Renal cortex interstitium (tissue), 15 donors: ENCODE data around the gene SCN9A. TPM values are rescaled to one million over a fixed set of nuclear protein-coding genes. Genes with fewer than 3 reads are reported as not detected.
"Not testable (repeated sequence)": the region's sequence is repeated elsewhere in the genome, so short reads cannot be mapped to it uniquely, and the experiment has no call there.

Source experiments
- DNase-seq, 11 donors: peaks; one replicate each; pipeline ENCODE4 v3.0.0-alpha.2; 2013; ENCODE audit warnings: low read depth in 9 of 11, low spot score in 4 of 11; ENCODE audit errors: extremely low read depth in 1 of 11
- long read RNA-seq, 16 experiments: transcript quantifications; one replicate each; lab custom pipeline, GENCODE V29; 2026
- polyA plus RNA-seq, 3 donors: library from polyadenylated mRNA; unstranded; fragments of 120-200 nt; gene quantifications; one replicate each; pipeline ENCODE4 v1.2.1, GENCODE V29; 2013; ENCODE audit not compliant: insufficient read length in 3 of 3

SCN9A gene
- polyA plus RNA-seq: 1 to 10 TPM; 1.3 to 2.0 (median 1.8) TPM
- long read RNA-seq, donor 1: 0 reads
- long read RNA-seq, donor 2: 0 reads
- long read RNA-seq, donor 3: 0 reads
- long read RNA-seq, donor 4: 0 reads
- long read RNA-seq, donor 5: 0 reads
- long read RNA-seq, donor 6, partial matches to known transcripts: 0 of 1 reads
- long read RNA-seq, donor 6, other reads (novel, unspliced or antisense): 0 of 1 reads
- long read RNA-seq, donor 7: 0 reads
- long read RNA-seq, donor 8: 0 reads
- long read RNA-seq, donor 9: 0 reads
- long read RNA-seq, donor 10: 0 reads
- long read RNA-seq, donor 11: 0 reads
- long read RNA-seq, donor 12: 0 reads
- long read RNA-seq, donor 13: 0 reads
- long read RNA-seq, donor 14, partial matches to known transcripts: 0 of 1 reads
- long read RNA-seq, donor 14, other reads (novel, unspliced or antisense): 0 of 1 reads
- long read RNA-seq, donor 15: 0 reads
- long read RNA-seq, donor 16: 0 reads

GRCh38 chr2:166375736-166376487 lies at the start of gene SCN9A:
Gene SCN9A, minus strand, starts transcription at chr2:166375944. Its CDS starts 64,188 bp downstream, at chr2:166311756.
- DNase-seq: peak; percentile 22 to 71 (median 56)

- DNase-seq: no peak
These were observed 49.1 kb upstream of the SCN9A start for GRCh38 chr2:166424841-166425240.

GRCh38 chr2:166419616-166419934 lies 43.8 kb upstream of the SCN9A start:
- DNase-seq: peak in 2 of 11 donors; percentile 0 to 14

GRCh38 chr2:166418853-166419615 lies 43.3 kb upstream of the SCN9A start:
- no peak for DNase-seq

GRCh38 chr2:166417669-166418068 lies 41.9 kb upstream of the SCN9A start:
- peak in 1 of 11 donors; percentile 2 for DNase-seq

- DNase-seq: no peak
These were observed 37.5 kb upstream of the SCN9A start for GRCh38 chr2:166413255-166413654.

- DNase-seq: no peak
These were observed 35.9 kb upstream of the SCN9A start for GRCh38 chr2:166411473-166412230.

- DNase-seq: no peak
These were observed 35.2 kb upstream of the SCN9A start for GRCh38 chr2:166410828-166411472.

- not testable (repeated sequence) for DNase-seq
These were observed 32.0 kb upstream of the SCN9A start for GRCh38 chr2:166407746-166408145.

GRCh38 chr2:166406374-166406773 lies 30.6 kb upstream of the SCN9A start:
- DNase-seq: no peak

GRCh38 chr2:166405569-166405926 lies 29.8 kb upstream of the SCN9A start:
- no peak for DNase-seq

GRCh38 chr2:166404831-166405568 lies 29.3 kb upstream of the SCN9A start:
- DNase-seq: no peak

- no peak for DNase-seq
These were observed 18.5 kb upstream of the SCN9A start for GRCh38 chr2:166394245-166394644.

- no peak for DNase-seq
These were observed 17.3 kb upstream of the SCN9A start for GRCh38 chr2:166393008-166393407.

- DNase-seq: no peak
These were observed 12.8 kb upstream of the SCN9A start for GRCh38 chr2:166388481-166389070.

- no peak for DNase-seq
These were observed 9.6 kb upstream of the SCN9A start for GRCh38 chr2:166385313-166385712.

GRCh38 chr2:166384774-166385173 lies 9.0 kb upstream of the SCN9A start:
- DNase-seq: peak in 1 of 11 donors; percentile 13
